Peyer's patch (tissue), 4 donors: ENCODE data around the gene ATP10A.

Experiments used
- POLR2A ChIP-seq, 2 donors: fragments of 450-650 bp; IDR thresholded peaks; one replicate each; pipeline ENCODE4 v1.5.1; 2017; ENCODE audit warnings: antibody characterized with exemption in 2 of 2, mild to moderate bottlenecking in 2 of 2, moderate library complexity in 2 of 2
- TF ChIP-seq, protein P1 (sequence below), 6 experiments: fragments of 450-650 bp in 4 of 6; fragments of 200-600 bp in 2 of 6; sonication (generic) in 1 of 6; IDR thresholded peaks; one replicate each; pipeline ENCODE4 v1.5.1; 2017 to 2019; ENCODE audit warnings: antibody characterized with exemption in 6 of 6, mild to moderate bottlenecking in 3 of 6, moderate library complexity in 1 of 6

DNA sequence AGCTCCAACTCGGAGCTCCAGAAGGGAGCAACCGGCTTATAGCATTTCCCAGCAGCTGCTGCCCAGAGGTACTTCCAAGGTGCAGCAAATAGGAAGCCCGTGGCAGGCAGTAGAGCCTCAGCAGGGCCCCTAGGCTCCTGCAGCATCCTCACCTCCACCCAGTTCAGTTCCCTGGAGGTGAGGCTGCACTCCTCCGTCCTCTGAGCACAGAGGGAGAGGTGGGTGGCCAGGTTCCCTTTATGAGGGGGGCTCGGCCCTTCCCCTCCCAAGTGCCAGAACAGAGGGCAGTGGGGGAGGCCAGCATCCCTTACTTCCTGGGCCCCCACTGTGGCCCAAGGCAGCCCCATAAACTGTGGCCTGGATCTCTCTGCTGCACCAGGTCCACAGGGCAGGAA is 150.2 kb downstream of the ATP10A start:
- TF ChIP-seq POLR2A (IDR thresholded peaks at IDR 0.05), result no peak
- TF ChIP-seq, protein P1, sequence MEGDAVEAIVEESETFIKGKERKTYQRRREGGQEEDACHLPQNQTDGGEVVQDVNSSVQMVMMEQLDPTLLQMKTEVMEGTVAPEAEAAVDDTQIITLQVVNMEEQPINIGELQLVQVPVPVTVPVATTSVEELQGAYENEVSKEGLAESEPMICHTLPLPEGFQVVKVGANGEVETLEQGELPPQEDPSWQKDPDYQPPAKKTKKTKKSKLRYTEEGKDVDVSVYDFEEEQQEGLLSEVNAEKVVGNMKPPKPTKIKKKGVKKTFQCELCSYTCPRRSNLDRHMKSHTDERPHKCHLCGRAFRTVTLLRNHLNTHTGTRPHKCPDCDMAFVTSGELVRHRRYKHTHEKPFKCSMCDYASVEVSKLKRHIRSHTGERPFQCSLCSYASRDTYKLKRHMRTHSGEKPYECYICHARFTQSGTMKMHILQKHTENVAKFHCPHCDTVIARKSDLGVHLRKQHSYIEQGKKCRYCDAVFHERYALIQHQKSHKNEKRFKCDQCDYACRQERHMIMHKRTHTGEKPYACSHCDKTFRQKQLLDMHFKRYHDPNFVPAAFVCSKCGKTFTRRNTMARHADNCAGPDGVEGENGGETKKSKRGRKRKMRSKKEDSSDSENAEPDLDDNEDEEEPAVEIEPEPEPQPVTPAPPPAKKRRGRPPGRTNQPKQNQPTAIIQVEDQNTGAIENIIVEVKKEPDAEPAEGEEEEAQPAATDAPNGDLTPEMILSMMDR (IDR thresholded peaks at IDR 0.05), result no peak
